ENCODE results near the gene PCDHB14.
"Not testable (repeated sequence)": the region's sequence is repeated elsewhere in the genome, so short reads cannot be mapped to it uniquely, and the experiment has no call there.

The PCDHB14 gene

GRCh38 chr5:141223112-141223783 is at the start of gene PCDHB14:
PCDHB14 (plus strand) TSS chr5:141223343; CDS start chr5:141223506, 163 bp downstream.
- DNase-seq, result no peak

GRCh38 chr5:141174291-141175104 is 48.6 kb upstream of the PCDHB14 start:
- not testable (repeated sequence) for DNase-seq

GRCh38 chr5:141175933-141176332 is 47.2 kb upstream of the PCDHB14 start:
- DNase-seq, result no peak

GRCh38 chr5:141177577-141178191 is 45.5 kb upstream of the PCDHB14 start, which contains the start of gene PCDHB8:
PCDHB8 (plus strand) TSS chr5:141177790; CDS start chr5:141178035, 245 bp downstream.
- not testable (repeated sequence) for DNase-seq

- DNase-seq, result not testable (repeated sequence)
Observed at GRCh38 chr5:141179371-141179770, 43.8 kb upstream of the PCDHB14 start.

GRCh38 chr5:141179876-141180275 is 43.3 kb upstream of the PCDHB14 start:
- not testable (repeated sequence) for DNase-seq

GRCh38 chr5:141180313-141180712 is 42.8 kb upstream of the PCDHB14 start:
- no peak for DNase-seq

GRCh38 chr5:141182248-141182647 is 40.9 kb upstream of the PCDHB14 start, which contains the start of gene PCDHB16:
PCDHB16 (plus strand) TSS chr5:141182387; CDS start chr5:141182560, 173 bp downstream.
- no peak for DNase-seq

GRCh38 chr5:141184117-141184855 is 38.9 kb upstream of the PCDHB14 start:
- not testable (repeated sequence) for DNase-seq

GRCh38 chr5:141186897-141187512 is 36.1 kb upstream of the PCDHB14 start, which contains the start of gene PCDHB9:
PCDHB9 (plus strand) TSS chr5:141187161; CDS start chr5:141187319, 158 bp downstream.
- no peak for DNase-seq

- DNase-seq, result not testable (repeated sequence)
Observed at GRCh38 chr5:141188682-141189081, 34.5 kb upstream of the PCDHB14 start.

GRCh38 chr5:141189131-141189530 is 34.0 kb upstream of the PCDHB14 start:
- DNase-seq, result not testable (repeated sequence)

- no peak for DNase-seq
Observed at GRCh38 chr5:141192110-141192725, 30.9 kb upstream of the PCDHB14 start, which contains the start of gene PCDHB10. PCDHB10 (plus strand) TSS chr5:141192353; CDS start chr5:141192553, 200 bp downstream.

GRCh38 chr5:141194332-141194731 is 28.8 kb upstream of the PCDHB14 start:
- DNase-seq, result not testable (repeated sequence)

- no peak for DNase-seq
Observed at GRCh38 chr5:141196363-141196762, 26.8 kb upstream of the PCDHB14 start.

GRCh38 chr5:141199359-141200235 is 23.5 kb upstream of the PCDHB14 start, which contains the start of gene PCDHB11:
PCDHB11 (plus strand) TSS chr5:141199627; CDS start chr5:141199775, 148 bp downstream.
- DNase-seq, result no peak

GRCh38 chr5:141201126-141201525 is 22.0 kb upstream of the PCDHB14 start:
- DNase-seq, result not testable (repeated sequence)

- not testable (repeated sequence) for DNase-seq
Observed at GRCh38 chr5:141201646-141202045, 21.5 kb upstream of the PCDHB14 start.

GRCh38 chr5:141208478-141208877 is 14.7 kb upstream of the PCDHB14 start, which contains the start of gene PCDHB12:
PCDHB12 (plus strand) TSS chr5:141208719; CDS start chr5:141208908, 189 bp downstream.
- no peak for DNase-seq

GRCh38 chr5:141210281-141210680 is 12.9 kb upstream of the PCDHB14 start:
- not testable (repeated sequence) for DNase-seq
